HCT116 (cell line): ENCODE results near the gene KLK5. TPM values are rescaled to one million over a fixed set of nuclear protein-coding genes. Genes with fewer than 3 reads are reported as not detected.

Experiments
- ATAC-seq: fragments of 200-7000 bp; cut with Tn5 transposase; 2 replicates; pipeline ENCODE4 v1.9.1; 2020; ENCODE audit warnings: mild to moderate bottlenecking, moderate library complexity
- BruUV-seq: library from RNA; stranded (reverse); fragments of 400-500 nt; replicated peaks from 2 replicates; lab custom pipeline; 2021; lab: Mats Ljungman, UMichigan
- CTCF ChIA-PET: fragments of 300-600 bp; sonication (Branson Sonifier 250); formaldehyde crosslinking; loops from one replicate; lab custom pipeline; 2021; ENCODE audit warnings: antibody characterized with exemption; lab: Charles Lee
- POLR2A ChIA-PET: fragments of 300-600, 350-600 bp; sonication (Branson Sonifier 250); formaldehyde crosslinking; loops from one replicate; lab custom pipeline; 2021; ENCODE audit warnings: antibody characterized with exemption; lab: Charles Lee
- RAD21 ChIA-PET, 2 experiments: fragments of 300-600 bp; sonication (Branson Sonifier 250); formaldehyde crosslinking; loops; one replicate each; lab custom pipeline; 2023; ENCODE audit warnings: low total read pairs in 2 of 2; ENCODE audit not compliant: uncharacterized antibody in 2 of 2, unreplicated experiment in 2 of 2, low non-redundant PET in 1 of 2; lab: Charles Lee
- DNase-seq: peaks from one replicate; pipeline ENCODE4 v3.0.0-alpha.2; 2010; ENCODE audit warnings: low read depth, low spot score
- H2AFZ ChIP-seq: fragments of 200-600 bp; shearing (Covaris generic), sonication (generic); 2 replicates; pipeline ENCODE4 v1.6.1; 2017; ENCODE audit warnings: low read depth, mixed run types, mixed read lengths, antibody characterized with exemption, low read length; ENCODE audit not compliant: poor library complexity, severe bottlenecking
- H3K27ac ChIP-seq: 2 replicates; pipeline ENCODE4 v1.5.1; 2012; ENCODE audit warnings: low read depth, low read length
- H3K27me3 ChIP-seq: fragments of 200-600 bp; sonication (generic); 2 replicates; pipeline ENCODE4 v1.6.1; 2016; ENCODE audit warnings: mixed run types, low read length, mixed read lengths; ENCODE audit not compliant: insufficient read depth
- H3K36me3 ChIP-seq, 2 experiments: fragments of 200-500 bp in 1 of 2; fragments of 200-600 bp in 1 of 2; sonication (Bioruptor generic) in 1 of 2; sonication (generic) in 1 of 2; 2 replicates each; pipeline versions ENCODE4 v1.5.1 to v1.6.1; 2014 to 2016; ENCODE audit warnings: low read length in 2 of 2, inconsistent platforms in 1 of 2, mixed read lengths in 1 of 2, mixed run types in 1 of 2; ENCODE audit not compliant: insufficient read depth in 2 of 2, control insufficient read depth in 1 of 2
- H3K4me1 ChIP-seq, 2 experiments: fragments of 200-600 bp in 1 of 2; sonication (generic) in 1 of 2; 2 replicates each; pipeline versions ENCODE4 v1.5.1 to v1.6.1; 2012 to 2017; ENCODE audit warnings: low read length in 2 of 2, inconsistent platforms in 1 of 2, mild to moderate bottlenecking in 1 of 2, mixed read lengths in 1 of 2, mixed run types in 1 of 2, moderate library complexity in 1 of 2; ENCODE audit not compliant: insufficient read depth in 2 of 2, control insufficient read depth in 1 of 2
- H3K4me2 ChIP-seq: fragments of 200-600 bp; sonication (generic); 2 replicates; pipeline ENCODE4 v1.6.1; 2017; ENCODE audit warnings: mixed run types, low read length, mixed read lengths
- H3K4me3 ChIP-seq, 2 experiments: fragments of 200-600 bp in 1 of 2; sonication (generic) in 1 of 2; replicated peaks in 1 of 2; 2 replicates each; pipeline ENCODE4 v1.5.1; 2011 to 2016; ENCODE audit warnings: low read length in 2 of 2, control low read depth in 1 of 2, low read depth in 1 of 2, mild to moderate bottlenecking in 1 of 2, mixed read lengths in 1 of 2, mixed run types in 1 of 2
- H3K79me2 ChIP-seq: fragments of 200-600 bp; sonication (generic); 2 replicates; pipeline ENCODE4 v1.6.1; 2017; ENCODE audit warnings: mild to moderate bottlenecking, mixed run types, low read length, moderate library complexity, mixed read lengths; ENCODE audit not compliant: insufficient read depth
- H3K9ac ChIP-seq: fragments of 200-600 bp; sonication (generic); 2 replicates; pipeline ENCODE4 v1.6.1; 2016; ENCODE audit warnings: low read length, mixed read lengths
- H3K9me2 ChIP-seq: fragments of 200-600 bp; sonication (generic), shearing (Covaris generic); 2 replicates; pipeline ENCODE4 v1.6.1; 2017; ENCODE audit warnings: mixed run types, mild to moderate bottlenecking, moderate library complexity; ENCODE audit not compliant: insufficient read depth
- H3K9me3 ChIP-seq, 2 experiments: fragments of 200-500 bp in 1 of 2; fragments of 200-600 bp in 1 of 2; sonication (Bioruptor generic) in 1 of 2; sonication (generic) in 1 of 2; 2 replicates each; pipeline ENCODE4 v1.6.1; 2014 to 2017; ENCODE audit warnings: low read length in 2 of 2, mixed read lengths in 2 of 2, inconsistent platforms in 1 of 2, low read depth in 1 of 2, mild to moderate bottlenecking in 1 of 2, mixed run types in 1 of 2, moderate library complexity in 1 of 2; ENCODE audit not compliant: control insufficient read depth in 1 of 2, insufficient read depth in 1 of 2
- H4K20me1 ChIP-seq: fragments of 200-600 bp; sonication (generic), shearing (Covaris generic); 2 replicates; pipeline ENCODE4 v1.6.1; 2017; ENCODE audit warnings: mixed run types, mild to moderate bottlenecking, moderate library complexity; ENCODE audit not compliant: insufficient read depth
- CEBPB ChIP-seq: IDR thresholded peaks from 2 replicates; pipeline ENCODE4 v1.6.1; 2012; ENCODE audit warnings: low read depth
- EZH2 ChIP-seq: fragments of 200-600 bp; sonication (generic); IDR thresholded peaks from 2 replicates; pipeline ENCODE4 v1.6.1; 2017; ENCODE audit warnings: antibody characterized with exemption, mixed run types
- EZH2phosphoT487 ChIP-seq: fragments of 200-600 bp; IDR thresholded peaks from 2 replicates; pipeline ENCODE4 v1.6.1; 2018; ENCODE audit warnings: antibody characterized with exemption, borderline replicate concordance
- JUND ChIP-seq: IDR thresholded peaks from 2 replicates; pipeline ENCODE4 v1.6.1; 2012
- MAX ChIP-seq: IDR thresholded peaks from 2 replicates; pipeline ENCODE4 v1.6.1; 2012
- POLR2A ChIP-seq: IDR thresholded peaks from 2 replicates; pipeline ENCODE4 v1.7.0; 2011; ENCODE audit warnings: borderline replicate concordance; ENCODE audit not compliant: insufficient read depth, insufficient read length; ENCODE audit errors: extremely low read depth
- POLR2AphosphoS5 ChIP-seq: IDR thresholded peaks from 2 replicates; pipeline ENCODE4 v1.6.1; 2011; ENCODE audit warnings: mild to moderate bottlenecking, low read depth, low read length, moderate library complexity
- SIN3A ChIP-seq: IDR thresholded peaks from 2 replicates; pipeline ENCODE4 v1.6.1; 2012; ENCODE audit warnings: low read depth
- SRF ChIP-seq: IDR thresholded peaks from 2 replicates; pipeline ENCODE4 v1.6.1; 2012; ENCODE audit warnings: low read depth
- TCF7L2 ChIP-seq: IDR thresholded peaks from 2 replicates; pipeline ENCODE4 v1.7.0; 2011; ENCODE audit warnings: borderline replicate concordance, inconsistent platforms; ENCODE audit not compliant: insufficient read depth, insufficient read length; ENCODE audit errors: extremely low read depth
- YY1 ChIP-seq: IDR thresholded peaks from 2 replicates; pipeline ENCODE4 v1.6.1; 2011; ENCODE audit warnings: low read length, low read depth, moderate library complexity, mild to moderate bottlenecking; ENCODE audit not compliant: insufficient replicate concordance; ENCODE audit errors: extremely low read depth
- ZFX ChIP-seq: fragments of 450-650 bp; IDR thresholded peaks from 2 replicates; pipeline ENCODE4 v1.6.1; 2017
- ZNF274 ChIP-seq: fragments of 200-500 bp; sonication (Bioruptor generic); IDR thresholded peaks from 2 replicates; pipeline ENCODE4 v1.6.1; 2014; ENCODE audit warnings: mild to moderate bottlenecking, low read depth, low read length, inconsistent platforms
- intact Hi-C: fragments of 100-400 bp; cut with micrococcal nuclease; formaldehyde crosslinking; loops from 2 replicates; pipeline ENCODE4 v1.10.0; 2022
- total RNA-seq: library from RNA; stranded (reverse); gene quantifications from one replicate; pipeline ENCODE4 v1.2.1, GENCODE V29; 2021; ENCODE audit not compliant: unreplicated experiment
- TF ChIP-seq, protein P1 (sequence below): IDR thresholded peaks from 2 replicates; pipeline ENCODE4 v1.6.1; 2012; ENCODE audit warnings: low read depth
- TF ChIP-seq, protein P2 (sequence below): IDR thresholded peaks from 2 replicates; pipeline ENCODE4 v1.6.1; 2012
- TF ChIP-seq, protein P3 (sequence below), 3 experiments: fragments of 200-600 bp in 1 of 3; sonication (generic) in 1 of 3; IDR thresholded peaks in 2 of 3; conservative IDR thresholded peaks in 1 of 3; 2 replicates each; pipeline ENCODE4 v1.5.1; 2012 to 2017; ENCODE audit warnings: low read depth in 2 of 3, low read length in 2 of 3, antibody characterized with exemption in 1 of 3, borderline replicate concordance in 1 of 3, control low read depth in 1 of 3, mild to moderate bottlenecking in 1 of 3, mixed read lengths in 1 of 3, mixed run types in 1 of 3, moderate library complexity in 1 of 3; ENCODE audit not compliant: insufficient read depth in 1 of 3

Gene KLK5
- total RNA-seq, 1 experiment from 2014 or later, result 1.2 TPM

DNA sequence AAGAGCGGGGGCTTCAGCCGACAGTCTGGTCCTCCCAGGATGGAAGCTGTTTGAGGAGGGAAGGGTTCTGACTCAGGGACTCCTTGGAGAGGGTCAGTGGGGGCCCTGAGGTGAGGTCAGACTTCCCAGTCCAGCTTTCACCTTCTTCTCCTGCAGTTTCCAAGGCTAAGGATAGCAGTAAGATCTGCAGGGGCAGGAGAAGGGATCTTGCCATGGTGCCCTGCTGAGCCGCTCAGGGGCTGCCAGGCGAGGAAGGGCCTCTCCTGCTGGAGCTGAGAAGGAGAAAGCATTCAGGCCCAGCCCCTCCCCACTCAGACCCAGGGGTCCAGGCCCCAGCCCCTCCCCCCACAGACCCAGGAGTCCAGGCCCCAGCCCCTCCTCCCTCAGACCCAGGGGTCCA lies 29.3 kb upstream of the KLK5 start:
- no peak overlapping the region for H3K9ac ChIP-seq
- no peak overlapping the region for H2AFZ ChIP-seq
- no peaks in the 10 kb centered on the region for H3K9me2 ChIP-seq
- ATAC-seq (no peak), DNase-seq (no peak)
- no peaks in the 10 kb centered on the region for H4K20me1 ChIP-seq
- ChIA-PET POLR2A (no interaction called here), CTCF (interaction anchor here (0.6 kb wide), 1 partner anchor 34 kb away, joined by 3 read pairs; no protein-coding TSS in a partner anchor), RAD21 (no interaction called here)
- no TSS peak for BruUV-seq
- TF ChIP-seq JUND (no peak), CEBPB (no peak), TCF7L2 (no peak), POLR2AphosphoS5 (no peak), POLR2A (no peak), SIN3A (no peak), EZH2phosphoT487 (no peak), YY1 (no peak), MAX (no peak), SRF (no peak), EZH2 (no peak), ZNF274 (no peak), ZFX (no peak)
- TF ChIP-seq, protein P1, sequence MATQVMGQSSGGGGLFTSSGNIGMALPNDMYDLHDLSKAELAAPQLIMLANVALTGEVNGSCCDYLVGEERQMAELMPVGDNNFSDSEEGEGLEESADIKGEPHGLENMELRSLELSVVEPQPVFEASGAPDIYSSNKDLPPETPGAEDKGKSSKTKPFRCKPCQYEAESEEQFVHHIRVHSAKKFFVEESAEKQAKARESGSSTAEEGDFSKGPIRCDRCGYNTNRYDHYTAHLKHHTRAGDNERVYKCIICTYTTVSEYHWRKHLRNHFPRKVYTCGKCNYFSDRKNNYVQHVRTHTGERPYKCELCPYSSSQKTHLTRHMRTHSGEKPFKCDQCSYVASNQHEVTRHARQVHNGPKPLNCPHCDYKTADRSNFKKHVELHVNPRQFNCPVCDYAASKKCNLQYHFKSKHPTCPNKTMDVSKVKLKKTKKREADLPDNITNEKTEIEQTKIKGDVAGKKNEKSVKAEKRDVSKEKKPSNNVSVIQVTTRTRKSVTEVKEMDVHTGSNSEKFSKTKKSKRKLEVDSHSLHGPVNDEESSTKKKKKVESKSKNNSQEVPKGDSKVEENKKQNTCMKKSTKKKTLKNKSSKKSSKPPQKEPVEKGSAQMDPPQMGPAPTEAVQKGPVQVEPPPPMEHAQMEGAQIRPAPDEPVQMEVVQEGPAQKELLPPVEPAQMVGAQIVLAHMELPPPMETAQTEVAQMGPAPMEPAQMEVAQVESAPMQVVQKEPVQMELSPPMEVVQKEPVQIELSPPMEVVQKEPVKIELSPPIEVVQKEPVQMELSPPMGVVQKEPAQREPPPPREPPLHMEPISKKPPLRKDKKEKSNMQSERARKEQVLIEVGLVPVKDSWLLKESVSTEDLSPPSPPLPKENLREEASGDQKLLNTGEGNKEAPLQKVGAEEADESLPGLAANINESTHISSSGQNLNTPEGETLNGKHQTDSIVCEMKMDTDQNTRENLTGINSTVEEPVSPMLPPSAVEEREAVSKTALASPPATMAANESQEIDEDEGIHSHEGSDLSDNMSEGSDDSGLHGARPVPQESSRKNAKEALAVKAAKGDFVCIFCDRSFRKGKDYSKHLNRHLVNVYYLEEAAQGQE, result no peak
- TF ChIP-seq, protein P2, sequence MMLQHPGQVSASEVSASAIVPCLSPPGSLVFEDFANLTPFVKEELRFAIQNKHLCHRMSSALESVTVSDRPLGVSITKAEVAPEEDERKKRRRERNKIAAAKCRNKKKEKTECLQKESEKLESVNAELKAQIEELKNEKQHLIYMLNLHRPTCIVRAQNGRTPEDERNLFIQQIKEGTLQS, result no peak
- TF ChIP-seq, protein P3, sequence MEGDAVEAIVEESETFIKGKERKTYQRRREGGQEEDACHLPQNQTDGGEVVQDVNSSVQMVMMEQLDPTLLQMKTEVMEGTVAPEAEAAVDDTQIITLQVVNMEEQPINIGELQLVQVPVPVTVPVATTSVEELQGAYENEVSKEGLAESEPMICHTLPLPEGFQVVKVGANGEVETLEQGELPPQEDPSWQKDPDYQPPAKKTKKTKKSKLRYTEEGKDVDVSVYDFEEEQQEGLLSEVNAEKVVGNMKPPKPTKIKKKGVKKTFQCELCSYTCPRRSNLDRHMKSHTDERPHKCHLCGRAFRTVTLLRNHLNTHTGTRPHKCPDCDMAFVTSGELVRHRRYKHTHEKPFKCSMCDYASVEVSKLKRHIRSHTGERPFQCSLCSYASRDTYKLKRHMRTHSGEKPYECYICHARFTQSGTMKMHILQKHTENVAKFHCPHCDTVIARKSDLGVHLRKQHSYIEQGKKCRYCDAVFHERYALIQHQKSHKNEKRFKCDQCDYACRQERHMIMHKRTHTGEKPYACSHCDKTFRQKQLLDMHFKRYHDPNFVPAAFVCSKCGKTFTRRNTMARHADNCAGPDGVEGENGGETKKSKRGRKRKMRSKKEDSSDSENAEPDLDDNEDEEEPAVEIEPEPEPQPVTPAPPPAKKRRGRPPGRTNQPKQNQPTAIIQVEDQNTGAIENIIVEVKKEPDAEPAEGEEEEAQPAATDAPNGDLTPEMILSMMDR (IDR thresholded peaks at IDR 0.05 in 2 of 3, conservative IDR thresholded peaks at IDR 0.05 in 1 of 3; ENCODE audit: borderline replicate concordance in 1 of 3, insufficient read depth in 1 of 3, low read depth in 2 of 3, low read length in 2 of 3), result no peak
- H3K4me2 ChIP-seq, result no peak overlapping the region
- H3K27ac ChIP-seq, result no peak overlapping the region; the same call in 1 of the 2 replicates
- H3K36me3 ChIP-seq, result no peaks in the 10 kb centered on the region
- intact Hi-C loops, result no loop called here
- no peaks in the 10 kb centered on the region for H3K9me3 ChIP-seq
- H3K27me3 ChIP-seq, result no peaks in the 10 kb centered on the region
- peaks cover 29 to 54% of the 10 kb centered on the region in 2 experiments for H3K4me1 ChIP-seq
- H3K4me3 ChIP-seq, result no peak overlapping the region
- no peaks in the 10 kb centered on the region for H3K79me2 ChIP-seq
